ENCODE results near the gene CLASP1. TPM values are rescaled to one million over a fixed set of nuclear protein-coding genes. Genes with fewer than 3 reads are reported as not detected.
"Not testable (repeated sequence)": the region's sequence is repeated elsewhere in the genome, so short reads cannot be mapped to it uniquely, and the experiment has no call there.

CLASP1 gene
- total and polyA plus RNA-seq, 9 donors: 40.3 to 67.9 (median 51.7) TPM

GRCh38 chr2:121301190-121301589, 348.1 kb downstream of the CLASP1 start:
- H3K9me3 ChIP-seq (replicated peaks; ENCODE audit: control insufficient read depth, low read depth, low read length); H3K36me3 ChIP-seq (ENCODE audit: control insufficient read depth, insufficient read depth, low read length); H3K4me1 ChIP-seq (ENCODE audit: control insufficient read depth, insufficient read depth, low read length); DNase-seq; H3K27ac ChIP-seq (ENCODE audit: low read length); H3K4me3 ChIP-seq (ENCODE audit: low read length); H3K27me3 ChIP-seq (ENCODE audit: control insufficient read depth, insufficient read depth, low read length): not testable (repeated sequence)

GRCh38 chr2:121298476-121298875, 350.8 kb downstream of the CLASP1 start:
- no peak overlapping the region for H3K27ac ChIP-seq (ENCODE audit: low read length)
- no peak for DNase-seq
- peaks cover 2% of the 10 kb centered on the region for H3K27me3 ChIP-seq (ENCODE audit: control insufficient read depth, insufficient read depth, low read length)
- no peaks in the 10 kb centered on the region for H3K4me1 ChIP-seq (ENCODE audit: control insufficient read depth, insufficient read depth, low read length)
- H3K4me3 ChIP-seq (ENCODE audit: low read length): no peak overlapping the region
- H3K36me3 ChIP-seq (ENCODE audit: control insufficient read depth, insufficient read depth, low read length): no peaks in the 10 kb centered on the region
- 94% methylated on average over 9 of the region's 12 CpGs for WGBS (ENCODE audit: insufficient coverage)
- H3K9me3 ChIP-seq (replicated peaks; ENCODE audit: control insufficient read depth, low read depth, low read length): no peaks in the 10 kb centered on the region

- H3K36me3 ChIP-seq (ENCODE audit: control insufficient read depth, insufficient read depth, low read length); H3K4me1 ChIP-seq (ENCODE audit: control insufficient read depth, insufficient read depth, low read length); H3K9me3 ChIP-seq (replicated peaks; ENCODE audit: control insufficient read depth, low read depth, low read length); H3K4me3 ChIP-seq (ENCODE audit: low read length); DNase-seq; H3K27me3 ChIP-seq (ENCODE audit: control insufficient read depth, insufficient read depth, low read length); H3K27ac ChIP-seq (ENCODE audit: low read length): not testable (repeated sequence)
- WGBS (ENCODE audit: insufficient coverage): 78% methylated on average over 2 of the region's 5 CpGs
Observed at GRCh38 chr2:121297866-121298265, 351.4 kb downstream of the CLASP1 start.

GRCh38 chr2:121297217-121297830, 351.9 kb downstream of the CLASP1 start:
- DNase-seq: peak; percentile 25
- H3K27me3 ChIP-seq (ENCODE audit: control insufficient read depth, insufficient read depth, low read length): peaks cover 2% of the 10 kb centered on the region
- no peaks in the 10 kb centered on the region for H3K9me3 ChIP-seq (replicated peaks; ENCODE audit: control insufficient read depth, low read depth, low read length)
- H3K4me1 ChIP-seq (ENCODE audit: control insufficient read depth, insufficient read depth, low read length): no peaks in the 10 kb centered on the region
- H3K27ac ChIP-seq (ENCODE audit: low read length): no peak overlapping the region
- WGBS (ENCODE audit: insufficient coverage): 53% methylated on average over 7 of the region's 9 CpGs
- no peak overlapping the region for H3K4me3 ChIP-seq (ENCODE audit: low read length)
- no peaks in the 10 kb centered on the region for H3K36me3 ChIP-seq (ENCODE audit: control insufficient read depth, insufficient read depth, low read length)

- no peak for DNase-seq
- WGBS (ENCODE audit: insufficient coverage): 88% methylated on average over 4 of the region's 7 CpGs
Observed at GRCh38 chr2:121295911-121296650, 353.2 kb downstream of the CLASP1 start.

GRCh38 chr2:121294881-121295840, 354.1 kb downstream of the CLASP1 start:
- no peak for DNase-seq
- WGBS (ENCODE audit: insufficient coverage): 74% methylated on average over 7 of the region's 9 CpGs
- no peak overlapping the region for H3K4me3 ChIP-seq (ENCODE audit: low read length)
- H3K27me3 ChIP-seq (ENCODE audit: control insufficient read depth, insufficient read depth, low read length): peaks cover 4% of the 10 kb centered on the region
- no peaks in the 10 kb centered on the region for H3K4me1 ChIP-seq (ENCODE audit: control insufficient read depth, insufficient read depth, low read length)
- no peaks in the 10 kb centered on the region for H3K9me3 ChIP-seq (replicated peaks; ENCODE audit: control insufficient read depth, low read depth, low read length)
- no peak overlapping the region for H3K27ac ChIP-seq (ENCODE audit: low read length)
- no peaks in the 10 kb centered on the region for H3K36me3 ChIP-seq (ENCODE audit: control insufficient read depth, insufficient read depth, low read length)

More at GRCh38 chr2:121295911-121296650, 353.2 kb downstream of the CLASP1 start:
- Histone ChIP-seq H3K9me3 (replicated peaks; ENCODE audit: control insufficient read depth, low read depth, low read length) (no peaks in the 10 kb centered on the region), H3K36me3 (ENCODE audit: control insufficient read depth, insufficient read depth, low read length) (no peaks in the 10 kb centered on the region), H3K4me3 (ENCODE audit: low read length) (no peak overlapping the region), H3K27ac (ENCODE audit: low read length) (no peak overlapping the region), H3K27me3 (ENCODE audit: control insufficient read depth, insufficient read depth, low read length) (peaks cover 3% of the 10 kb centered on the region), H3K4me1 (ENCODE audit: control insufficient read depth, insufficient read depth, low read length) (no peaks in the 10 kb centered on the region)

- DNase-seq: no peak
- Histone ChIP-seq H3K4me1 (ENCODE audit: control insufficient read depth, insufficient read depth, low read length) (no peaks in the 10 kb centered on the region), H3K9me3 (replicated peaks; ENCODE audit: control insufficient read depth, low read depth, low read length) (no peaks in the 10 kb centered on the region), H3K4me3 (ENCODE audit: low read length) (no peak overlapping the region), H3K27me3 (ENCODE audit: control insufficient read depth, insufficient read depth, low read length) (peaks cover 4% of the 10 kb centered on the region), H3K36me3 (ENCODE audit: control insufficient read depth, insufficient read depth, low read length) (no peaks in the 10 kb centered on the region), H3K27ac (ENCODE audit: low read length) (no peak overlapping the region)
- 62% methylated on average over 7 of the region's 14 CpGs for WGBS (ENCODE audit: insufficient coverage)
Observed at GRCh38 chr2:121293450-121294325, 355.6 kb downstream of the CLASP1 start.

- no peak for DNase-seq
- WGBS (ENCODE audit: insufficient coverage): 92% methylated on average over 5 of the region's 5 CpGs
- H3K36me3 ChIP-seq (ENCODE audit: control insufficient read depth, insufficient read depth, low read length): no peaks in the 10 kb centered on the region
Observed at GRCh38 chr2:121291251-121291580, 358.0 kb downstream of the CLASP1 start.

GRCh38 chr2:121289271-121289670, 360.0 kb downstream of the CLASP1 start:
- no peak overlapping the region for H3K27ac ChIP-seq (ENCODE audit: low read length)
- H3K9me3 ChIP-seq (replicated peaks; ENCODE audit: control insufficient read depth, low read depth, low read length): no peaks in the 10 kb centered on the region
- DNase-seq: no peak
- WGBS (ENCODE audit: insufficient coverage): 75% methylated on average over 4 of the region's 5 CpGs
- no peak overlapping the region for H3K4me3 ChIP-seq (ENCODE audit: low read length)
- no peaks in the 10 kb centered on the region for H3K36me3 ChIP-seq (ENCODE audit: control insufficient read depth, insufficient read depth, low read length)
- H3K27me3 ChIP-seq (ENCODE audit: control insufficient read depth, insufficient read depth, low read length): peaks cover 27% of the 10 kb centered on the region
- H3K4me1 ChIP-seq (ENCODE audit: control insufficient read depth, insufficient read depth, low read length): peaks cover 8% of the 10 kb centered on the region

More at GRCh38 chr2:121291251-121291580, 358.0 kb downstream of the CLASP1 start:
- no peak overlapping the region for H3K4me3 ChIP-seq (ENCODE audit: low read length)
- peaks cover 10% of the 10 kb centered on the region for H3K27me3 ChIP-seq (ENCODE audit: control insufficient read depth, insufficient read depth, low read length)
- H3K27ac ChIP-seq (ENCODE audit: low read length): no peak overlapping the region
- H3K9me3 ChIP-seq (replicated peaks; ENCODE audit: control insufficient read depth, low read depth, low read length): no peaks in the 10 kb centered on the region
- H3K4me1 ChIP-seq (ENCODE audit: control insufficient read depth, insufficient read depth, low read length): no peaks in the 10 kb centered on the region

Data from muscle of leg (tissue), 11 donors.